Measurements from ENCODE around the gene TOPAZ1. TPM values are rescaled to one million over a fixed set of nuclear protein-coding genes. Genes with fewer than 3 reads are reported as not detected.
"Not testable (repeated sequence)": the region's sequence is repeated elsewhere in the genome, so short reads cannot be mapped to it uniquely, and the experiment has no call there.

The TOPAZ1 gene
- total RNA-seq, 1 donor from 2014 or later, result not detected

DNA sequence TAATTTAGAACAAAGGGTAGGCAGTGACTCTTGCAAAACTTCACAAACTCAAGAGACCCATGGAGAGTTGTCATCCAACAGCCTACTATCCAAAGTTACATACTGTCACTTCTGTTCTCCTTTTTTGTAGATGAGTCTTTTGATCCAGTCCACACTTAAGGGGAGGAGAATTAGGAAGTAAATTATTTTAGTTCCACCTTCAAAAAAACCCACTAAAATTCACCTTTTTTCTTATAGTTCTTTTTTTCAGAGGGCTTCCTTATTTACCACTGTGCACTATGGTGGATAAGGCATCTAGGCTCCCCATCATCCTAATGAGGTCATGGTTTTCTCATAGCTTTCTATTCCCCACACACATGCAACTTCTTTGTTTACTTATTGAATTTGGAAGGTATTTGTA lies 88.3 kb downstream of the TOPAZ1 start:
- DNase-seq (ENCODE audit: low read depth in 2 of 2), result no peak

DNA sequence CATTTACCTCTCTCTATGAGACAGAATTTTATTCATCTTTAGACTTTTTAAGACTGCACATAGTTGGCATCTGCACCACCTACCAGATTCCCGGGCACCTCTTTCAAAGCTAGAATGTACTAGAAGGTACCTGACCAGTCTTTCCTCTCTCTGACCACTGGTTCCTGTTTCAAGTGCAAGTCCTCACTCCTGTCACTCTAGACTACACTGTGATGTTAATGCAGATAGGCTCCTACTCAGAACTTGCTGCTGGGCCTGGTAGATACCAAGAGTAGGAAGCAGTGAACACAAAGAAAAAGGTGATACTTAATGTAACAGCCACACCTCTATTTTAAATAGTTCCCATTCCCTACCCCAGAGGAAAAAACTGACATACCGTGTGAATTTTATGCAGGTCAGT lies 88.8 kb downstream of the TOPAZ1 start:
- no peak for DNase-seq (ENCODE audit: low read depth in 2 of 2)

DNA sequence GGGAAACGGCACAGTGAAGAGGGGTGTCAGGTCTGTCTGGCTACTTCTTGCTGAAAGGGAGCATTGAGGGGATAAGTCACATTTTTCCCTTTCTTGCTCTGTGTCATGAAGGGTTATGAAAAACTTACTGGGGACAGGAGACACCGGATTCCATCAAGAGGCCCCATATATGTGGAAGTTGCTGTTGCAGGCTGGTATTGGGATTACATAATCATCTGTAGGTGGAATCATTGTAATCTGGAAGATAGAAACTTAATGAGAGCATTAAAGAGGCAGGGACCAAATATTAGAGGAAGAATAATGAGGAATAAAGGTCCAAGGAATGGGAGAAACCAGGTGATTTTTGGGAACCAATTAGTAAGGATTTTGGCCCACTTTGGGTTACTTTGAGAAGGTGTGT lies 92.6 kb downstream of the TOPAZ1 start:
- DNase-seq (ENCODE audit: low read depth in 2 of 2), result no peak

DNA sequence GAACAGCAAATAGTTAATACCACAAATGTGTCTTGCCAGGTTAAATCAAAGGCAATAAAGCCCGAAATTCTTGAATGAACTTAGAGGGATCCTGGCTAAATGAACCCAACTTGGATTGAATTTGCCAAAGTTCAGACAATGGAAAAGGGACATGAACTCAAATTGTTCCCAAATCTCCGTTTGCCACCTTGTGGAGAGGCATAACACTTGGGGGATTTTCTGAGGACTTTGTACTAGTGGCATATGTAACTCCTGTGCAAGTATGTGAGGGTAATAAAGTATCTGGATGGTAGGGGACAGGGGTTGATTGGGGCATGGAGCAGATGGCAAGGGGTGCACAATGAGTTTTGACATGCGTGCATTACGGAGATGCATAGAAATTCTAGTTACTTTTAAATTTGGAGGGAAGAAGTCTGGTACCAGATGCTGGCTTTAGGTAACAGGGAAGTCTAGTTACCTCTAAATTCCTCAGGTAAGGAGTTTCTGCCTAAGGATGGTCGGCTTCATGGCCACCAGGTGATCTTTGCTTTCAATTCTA lies 95.6 kb downstream of the TOPAZ1 start:
- no peak for DNase-seq (ENCODE audit: low read depth in 2 of 2)

DNA sequence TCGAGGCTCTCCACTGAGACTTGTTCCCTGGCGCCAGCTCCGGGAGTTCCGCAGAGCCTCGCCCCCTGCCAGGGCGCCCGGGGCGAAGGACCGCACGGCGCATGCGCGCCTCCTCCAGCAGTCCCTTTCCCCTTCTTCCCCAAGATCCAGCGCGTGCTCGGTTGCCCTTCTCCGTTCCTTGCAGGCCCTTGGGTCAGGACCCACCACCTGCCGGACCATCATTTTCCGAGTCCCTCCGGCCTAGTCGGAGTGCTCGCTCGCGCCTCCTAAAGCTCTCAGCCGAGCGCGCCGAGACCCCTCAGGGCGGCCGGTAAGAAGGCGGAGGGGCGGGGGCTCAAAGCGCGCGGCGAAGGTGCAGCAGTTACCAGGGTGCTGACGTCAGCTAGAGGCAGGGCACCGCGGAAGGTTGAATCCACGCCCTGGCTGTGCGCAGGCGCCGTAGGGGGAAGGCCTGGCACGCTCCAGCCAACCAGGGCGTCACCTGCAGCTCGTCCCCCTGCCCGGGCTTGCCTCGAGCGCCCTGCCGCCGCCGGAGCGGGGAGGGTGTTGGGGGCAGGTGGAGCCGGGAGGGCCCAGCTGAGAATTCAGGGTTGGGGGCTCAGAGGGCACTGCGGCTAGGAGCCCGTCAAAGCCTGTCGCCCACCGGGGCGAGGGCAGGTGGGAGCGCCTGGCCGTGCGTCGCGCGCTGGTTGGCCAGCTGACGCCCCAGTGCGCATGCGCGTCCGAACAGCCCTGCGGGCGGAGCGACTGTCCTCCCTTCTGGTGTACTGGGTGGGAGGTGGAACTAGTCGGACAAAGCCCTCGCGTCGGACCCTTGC lies 96.5 kb downstream of the TOPAZ1 start, which contains the start of gene TCAIM:
Gene TCAIM (plus strand): TSS at position 757 of the 818 bp plus-strand sequence. CDS start 16,017 bp downstream, outside the sequence.
- peak; percentile 94 to 98 for DNase-seq (ENCODE audit: low read depth in 2 of 2)

DNA sequence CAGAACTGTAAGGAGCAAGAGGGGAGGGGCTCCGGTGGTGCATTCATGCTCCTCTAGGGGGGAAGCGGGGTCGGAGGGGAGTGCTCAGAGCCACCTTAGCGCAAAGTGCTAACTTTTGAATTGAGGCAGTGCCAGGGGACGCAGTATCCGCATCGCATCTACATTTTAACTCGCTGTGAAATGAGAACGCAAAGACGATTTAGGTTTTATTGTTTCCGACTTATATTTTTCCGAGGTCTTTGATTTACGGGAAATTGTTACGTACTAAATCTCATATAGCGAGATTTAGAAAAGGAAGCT lies 97.1 kb downstream of the TOPAZ1 start:
- DNase-seq (ENCODE audit: low read depth in 2 of 2), result no peak

DNA sequence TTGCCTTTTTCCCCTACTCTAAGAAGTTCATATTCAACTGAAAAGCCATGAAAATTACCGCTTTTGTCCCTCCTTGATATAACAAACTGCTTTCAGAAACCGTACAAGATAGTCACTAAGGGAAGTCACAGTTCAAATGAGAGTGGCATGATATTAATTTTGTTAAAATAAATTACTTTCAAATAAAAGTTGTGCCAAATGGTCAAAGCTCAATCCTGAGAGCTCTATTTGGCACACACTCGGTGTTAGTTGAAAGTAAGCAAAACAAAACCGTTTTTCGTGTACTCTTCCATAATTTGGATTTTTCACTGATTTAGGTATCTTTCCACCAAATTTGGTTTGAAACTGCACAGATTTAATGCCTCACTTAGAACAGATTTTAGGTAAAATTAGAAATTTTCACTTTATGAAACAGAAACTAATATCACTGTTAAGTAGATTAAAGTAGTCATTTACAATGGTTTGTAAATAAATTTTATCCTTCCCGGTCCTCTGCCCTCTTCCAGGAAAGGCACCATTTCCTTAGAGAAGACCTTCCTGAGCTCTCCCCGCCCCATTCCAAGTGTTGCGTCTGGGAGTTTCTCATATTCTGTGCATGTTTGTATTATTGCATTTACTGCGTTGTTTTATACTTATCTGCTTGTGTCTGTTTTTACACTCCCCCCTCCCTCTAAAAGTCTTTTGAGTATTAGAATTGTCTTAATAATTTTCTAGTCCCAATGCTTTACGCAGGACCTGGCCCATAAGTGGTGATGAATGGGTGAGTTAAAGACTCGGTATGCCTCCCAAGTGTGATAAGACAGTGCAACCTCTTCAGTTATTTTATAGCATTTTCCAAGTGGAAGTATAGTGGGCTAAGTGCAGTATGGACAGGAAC lies 97.7 kb downstream of the TOPAZ1 start:
- peak in 1 of 2 donors; percentile 14 for DNase-seq (ENCODE audit: low read depth in 2 of 2)

DNA sequence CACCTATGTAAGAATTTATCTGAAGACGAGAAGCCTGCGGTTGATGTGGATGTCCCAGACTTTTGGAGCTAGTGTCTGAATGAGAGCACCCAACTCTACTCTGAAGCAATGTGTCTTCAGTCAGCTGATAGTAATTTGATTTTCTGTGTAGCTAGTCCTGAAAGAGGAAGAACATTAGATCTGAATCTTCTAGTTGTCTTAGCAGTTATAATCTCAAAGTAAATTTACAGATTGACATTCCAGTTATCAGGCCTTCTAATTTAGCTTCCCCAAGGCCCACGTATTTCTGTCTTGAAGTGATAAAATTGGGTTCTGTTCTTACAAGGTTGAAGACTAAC lies 98.3 kb downstream of the TOPAZ1 start:
- no peak for DNase-seq (ENCODE audit: low read depth in 2 of 2)

DNA sequence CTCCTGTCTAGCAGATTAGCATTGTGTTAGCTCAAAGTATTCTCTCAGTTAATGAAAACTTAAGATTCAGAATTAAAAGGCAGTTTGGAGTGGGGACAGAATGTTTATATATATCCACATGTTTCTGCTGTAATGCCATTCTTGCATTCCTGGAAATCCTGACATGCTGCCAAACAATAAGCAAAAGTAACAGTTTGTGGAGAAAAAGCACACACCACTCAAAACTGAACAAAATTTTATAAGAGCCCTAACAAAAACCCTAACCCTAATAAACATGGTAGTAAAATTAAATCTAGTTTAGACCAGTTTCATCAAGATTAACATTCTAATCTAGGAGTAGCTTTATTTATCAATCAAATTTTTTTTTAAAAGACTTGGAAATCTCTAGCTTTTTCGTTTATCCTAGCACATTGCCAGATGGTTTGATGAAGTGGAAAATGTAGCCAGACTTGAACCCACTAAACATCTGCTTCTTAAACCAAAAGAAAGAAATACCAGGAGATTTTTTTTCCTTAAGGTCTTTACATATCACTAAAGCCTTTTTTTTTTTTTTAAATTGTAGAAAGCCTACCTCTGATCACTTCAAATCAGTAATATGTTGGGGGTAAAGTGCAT lies 100.6 kb downstream of the TOPAZ1 start:
- DNase-seq (ENCODE audit: low read depth in 2 of 2), result peak in 1 of 2 donors; percentile 46

DNA sequence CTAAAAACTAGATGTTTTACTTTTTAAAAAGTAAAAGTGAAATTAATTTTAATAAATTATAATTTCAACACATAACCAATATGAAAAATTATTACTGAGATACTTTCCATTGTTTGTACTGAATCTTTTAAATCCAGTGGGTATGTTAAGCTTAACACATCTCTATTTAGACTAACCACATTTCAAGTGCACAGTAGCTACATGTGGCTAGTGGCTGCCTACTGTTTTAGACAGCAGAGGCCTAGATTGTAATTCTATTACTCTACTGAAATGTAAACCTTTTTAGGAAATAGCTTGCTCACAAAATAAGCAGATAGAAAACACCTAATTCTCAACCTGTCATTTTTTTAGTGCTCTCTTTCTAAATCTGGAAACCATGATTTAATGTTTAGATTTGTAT lies 101.7 kb downstream of the TOPAZ1 start:
- no peak for DNase-seq (ENCODE audit: low read depth in 2 of 2)

DNA sequence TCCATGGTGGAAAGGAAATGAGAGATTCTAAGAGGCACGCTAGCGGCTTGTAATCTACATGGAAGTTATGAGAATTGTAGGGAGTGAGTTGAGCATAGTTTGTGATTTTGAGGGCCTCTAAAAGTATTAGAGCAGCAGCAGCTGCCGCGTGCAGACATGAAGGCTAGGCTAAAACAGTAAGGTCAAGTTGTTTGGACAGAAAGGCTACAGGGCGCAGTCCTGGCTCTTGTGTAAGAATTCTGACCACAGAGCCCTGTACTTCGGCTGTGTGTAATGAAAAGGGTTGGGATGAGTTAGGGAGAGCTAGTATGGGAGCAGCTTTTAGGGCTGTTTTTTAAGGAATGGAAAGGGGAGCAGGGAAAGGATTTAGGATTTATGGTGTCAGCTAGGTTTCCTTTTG lies 104.9 kb downstream of the TOPAZ1 start:
- not testable (repeated sequence) for DNase-seq (ENCODE audit: low read depth in 2 of 2)

DNA sequence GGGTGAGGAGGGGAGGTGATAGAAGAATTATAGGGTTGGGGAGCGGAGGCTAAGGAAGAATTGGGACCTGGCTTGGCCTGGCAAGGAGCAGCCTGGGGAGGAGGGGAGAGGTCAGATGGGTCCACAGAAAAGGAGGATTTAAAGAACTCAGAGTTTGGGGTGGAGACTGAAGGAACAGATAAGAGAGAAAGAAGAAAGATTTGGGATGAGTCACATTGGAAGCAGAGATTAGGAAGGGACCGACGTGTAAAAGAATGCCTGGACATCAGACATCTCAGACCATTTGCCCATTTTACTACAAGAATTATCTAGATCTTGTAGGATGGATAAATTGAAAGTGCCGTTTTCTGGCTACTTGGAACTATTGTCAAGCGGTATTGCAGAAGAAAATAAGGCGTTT lies 107.3 kb downstream of the TOPAZ1 start:
- DNase-seq (ENCODE audit: low read depth in 2 of 2), result no peak

DNA sequence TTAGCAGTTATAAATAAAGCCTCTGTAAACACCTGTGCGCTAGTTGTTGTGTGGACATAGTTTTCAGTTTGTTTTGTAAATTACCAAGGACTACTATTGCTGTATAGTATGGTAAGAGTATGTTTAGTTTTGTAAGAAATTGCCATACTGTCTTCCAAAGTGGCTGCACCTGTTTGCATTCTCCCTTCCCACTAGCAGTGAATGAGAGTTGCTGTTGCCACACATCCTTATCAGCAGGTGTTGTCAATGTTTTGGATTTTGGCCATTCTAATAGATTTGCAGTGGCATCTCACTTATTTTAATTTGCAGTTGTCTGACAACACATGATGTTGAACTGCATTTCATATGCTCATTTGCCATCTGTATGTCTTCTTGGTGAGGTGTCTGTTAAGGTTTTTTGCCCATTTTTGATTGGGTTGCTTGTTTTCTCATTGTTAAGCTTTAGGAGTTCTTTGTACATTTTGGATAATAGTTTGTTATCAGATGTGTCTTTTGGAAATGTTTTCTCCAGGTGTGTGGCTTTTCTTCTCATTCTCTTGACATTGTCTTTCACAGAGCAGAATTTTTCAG lies 111.8 kb downstream of the TOPAZ1 start:
- no peak for DNase-seq (ENCODE audit: low read depth in 2 of 2)

DNA sequence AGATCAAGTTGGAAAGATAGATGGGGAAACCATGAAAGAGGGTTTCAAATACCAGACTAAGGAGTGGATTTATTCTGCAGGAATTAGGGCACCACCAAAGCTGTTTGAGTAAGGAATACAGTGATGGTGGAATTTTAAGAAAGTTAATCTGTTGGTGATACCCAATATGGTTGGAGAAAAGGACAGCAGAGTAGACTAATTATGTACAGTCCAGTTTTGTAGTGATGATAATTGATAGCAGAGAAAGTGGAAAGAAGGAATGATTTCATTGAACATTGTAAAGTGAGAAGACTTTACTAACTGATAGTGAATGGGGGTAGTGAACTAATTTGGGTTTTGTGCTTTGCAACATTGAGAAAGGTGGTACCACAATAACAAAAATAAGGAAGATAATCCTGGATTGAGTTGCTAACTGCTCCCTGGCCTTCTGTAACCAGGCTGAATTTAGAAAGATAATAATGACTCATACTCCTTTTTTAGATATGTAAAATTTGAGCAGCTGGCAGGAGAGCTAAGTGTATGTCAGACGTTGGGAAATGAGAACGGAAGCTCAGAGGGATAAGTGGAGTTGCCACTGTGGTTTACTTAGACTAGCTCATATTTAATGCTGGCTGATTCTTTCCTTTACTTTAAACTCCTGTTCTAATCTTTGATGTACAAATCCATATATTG lies 113.8 kb downstream of the TOPAZ1 start:
- peak in 1 of 2 donors; percentile 61 for DNase-seq (ENCODE audit: low read depth in 2 of 2)

DNA sequence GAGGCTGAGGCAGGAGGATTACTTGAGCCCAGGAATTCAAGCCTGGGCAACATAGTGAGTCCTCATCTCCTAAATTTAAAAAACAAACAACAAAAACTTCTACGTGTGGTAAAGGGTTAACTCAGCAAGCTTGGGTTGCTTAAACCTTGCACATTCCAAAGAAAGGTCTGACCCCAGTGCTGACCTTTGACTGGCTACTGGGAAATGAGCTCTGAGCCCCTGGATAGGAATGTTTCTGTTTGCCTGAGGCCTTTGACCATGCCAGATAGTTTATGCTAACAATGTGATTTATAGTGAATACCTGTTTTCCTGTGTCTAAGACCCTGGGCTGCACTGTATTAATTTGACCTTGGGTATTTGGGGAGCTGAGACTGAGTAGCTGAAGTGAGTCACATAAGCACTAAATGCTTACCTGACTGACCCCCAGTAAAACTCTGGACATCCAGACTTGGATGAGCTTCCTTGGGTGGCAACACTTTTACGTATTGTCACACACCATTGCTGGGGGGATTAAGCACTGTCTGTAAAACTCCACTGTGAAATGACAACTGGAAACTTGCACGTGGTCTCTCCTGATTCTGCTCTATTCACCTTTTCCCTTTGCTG lies 117.6 kb downstream of the TOPAZ1 start:
- DNase-seq (ENCODE audit: low read depth in 2 of 2), result no peak

DNA sequence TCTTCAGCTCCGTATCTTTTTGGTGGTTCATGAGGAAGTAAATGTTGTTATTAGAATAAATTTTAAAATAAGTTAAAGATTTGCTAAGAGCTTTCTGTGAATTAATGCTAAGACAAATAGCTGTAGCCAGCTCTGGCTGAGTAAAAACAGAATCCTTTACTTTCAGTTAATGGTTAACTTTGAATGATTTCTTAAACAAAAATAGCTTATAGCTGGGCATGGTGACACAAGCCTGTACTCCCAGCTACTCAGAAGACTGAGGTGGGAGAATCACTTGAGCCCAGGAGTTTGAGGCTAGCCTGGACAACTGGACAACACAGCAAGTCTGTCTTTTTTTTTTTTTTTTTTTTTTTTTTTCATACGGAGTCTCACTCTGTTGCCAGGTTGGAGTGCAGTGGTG lies 121.9 kb downstream of the TOPAZ1 start:
- DNase-seq (ENCODE audit: low read depth in 2 of 2), result no peak

DNA sequence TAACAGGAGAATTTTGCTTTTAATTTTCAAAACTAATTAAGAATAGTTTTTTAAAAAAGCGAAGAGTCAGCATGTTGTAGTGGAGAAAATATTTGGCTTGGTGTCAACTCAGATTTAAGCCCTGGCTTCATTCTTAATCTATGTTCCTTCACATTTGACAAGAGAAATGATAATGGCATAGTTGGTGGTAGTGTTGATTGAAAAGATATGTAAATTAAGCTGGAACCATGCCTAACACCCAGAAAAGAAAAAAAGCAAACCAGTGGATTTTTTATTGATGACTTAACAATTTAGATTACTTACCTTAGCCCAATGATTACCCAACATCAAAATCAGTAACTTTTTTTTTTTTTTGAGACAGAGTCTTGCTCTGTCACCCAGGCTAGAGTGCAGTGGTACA lies 124.3 kb downstream of the TOPAZ1 start:
- no peak for DNase-seq (ENCODE audit: low read depth in 2 of 2)

DNA sequence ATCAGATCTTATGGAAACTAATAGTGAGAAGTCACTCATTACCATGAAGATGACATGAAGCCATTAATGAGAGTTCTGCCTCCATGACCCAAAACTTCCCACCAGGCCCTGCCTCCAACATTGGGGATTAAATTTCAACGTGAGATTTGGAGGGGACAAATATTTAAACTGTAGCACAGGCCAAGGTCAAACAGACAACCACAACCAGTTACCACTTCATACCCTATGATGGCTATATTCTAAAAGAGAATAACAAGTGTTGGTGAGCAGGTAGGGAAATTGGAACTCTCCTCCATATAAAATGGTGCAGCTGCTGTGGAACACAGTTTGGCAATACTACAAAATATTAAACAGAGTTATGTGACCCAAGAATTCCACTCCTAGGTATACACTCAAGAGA lies 133.8 kb downstream of the TOPAZ1 start:
- no peak for DNase-seq (ENCODE audit: low read depth in 2 of 2)

Measured in dermis microvascular lymphatic vessel endothelial cell (primary cell).